Astrocyte of the spinal cord (primary cell): ENCODE data around the gene IQCF2.
"Not testable (repeated sequence)": the region's sequence is repeated elsewhere in the genome, so short reads cannot be mapped to it uniquely, and the experiment has no call there.

Source experiments
- DNase-seq: peaks from one replicate; pipeline ENCODE4 v3.0.0; 2011; ENCODE audit warnings: low read depth, low spot score
- H3K4me3 ChIP-seq: 2 replicates; pipeline ENCODE4 v1.5.1; 2011; ENCODE audit warnings: low read depth, mild to moderate bottlenecking, low read length, moderate library complexity
- CTCF ChIP-seq: IDR thresholded peaks from 2 replicates; pipeline ENCODE4 v1.5.1; 2012; ENCODE audit warnings: low read depth, mild to moderate bottlenecking, low read length, inconsistent platforms
- in situ Hi-C: cut with HindIII; loops from 2 replicates; pipeline ENCODE4 v1.10.0; 2017; ENCODE audit warnings: low sequenced_read_pairs

The IQCF2 gene

GRCh38 chr3:51845129-51845528 lies 16.3 kb upstream of the IQCF2 start:
- no peak for TF ChIP-seq CTCF
- no peak overlapping the region for H3K4me3 ChIP-seq
- DNase-seq, result no peak
- in situ Hi-C loops, result no loop called here

GRCh38 chr3:51855411-51855810 lies 6.0 kb upstream of the IQCF2 start:
- DNase-seq, H3K4me3 ChIP-seq, in situ Hi-C loops: not testable (repeated sequence)

GRCh38 chr3:51862886-51863285 lies 1.5 kb downstream of the IQCF2 start:
- H3K4me3 ChIP-seq, result no peak overlapping the region
- no peak for DNase-seq
- in situ Hi-C loops, result no loop called here
- no peak for TF ChIP-seq CTCF

- in situ Hi-C loops, H3K4me3 ChIP-seq, DNase-seq: not testable (repeated sequence)
These were observed 7.5 kb downstream of the IQCF2 start for GRCh38 chr3:51868896-51869295.

- TF ChIP-seq CTCF, result no peak
- in situ Hi-C loops, result no loop called here
- DNase-seq, result no peak
- H3K4me3 ChIP-seq, result no peak overlapping the region
These were observed 7.9 kb downstream of the IQCF2 start for GRCh38 chr3:51869304-51869703.

GRCh38 chr3:51873253-51873766 lies 11.9 kb downstream of the IQCF2 start:
- no peak for DNase-seq
- in situ Hi-C loops, result no loop called here
- H3K4me3 ChIP-seq, result no peak overlapping the region
- no peak for TF ChIP-seq CTCF

- DNase-seq, result no peak
- no peak for TF ChIP-seq CTCF
- in situ Hi-C loops, result no loop called here
- no peak overlapping the region for H3K4me3 ChIP-seq
These were observed 12.5 kb downstream of the IQCF2 start for GRCh38 chr3:51873876-51874275.

- TF ChIP-seq CTCF, result no peak
- in situ Hi-C loops, result no loop called here
- DNase-seq, result no peak
- H3K4me3 ChIP-seq, result no peak overlapping the region
These were observed 13.0 kb downstream of the IQCF2 start for GRCh38 chr3:51874411-51874810.
